GM12878 (cell line): ENCODE measurements around the gene KPNA1. TPM values are rescaled to one million over a fixed set of nuclear protein-coding genes. Genes with fewer than 3 reads are reported as not detected.

Source experiments
- ATAC-seq: fragments of 200-7000 bp; cut with Tn5 transposase; 3 replicates; pipeline ENCODE4 v1.9.1; 2020; ENCODE audit warnings: mild to moderate bottlenecking, moderate library complexity
- BruUV-seq: library from RNA; stranded (reverse); fragments of 400-500 nt; replicated peaks from 2 replicates; lab custom pipeline; 2021; lab: Mats Ljungman, UMichigan
- CTCF ChIA-PET: fragments of 300-600 bp; sonication (Branson Sonifier 250); formaldehyde crosslinking; extraction: SDS; loops from one replicate; lab custom pipeline; 2021; ENCODE audit warnings: inconsistent platforms; lab: Yijun Ruan, JAX
- POLR2A ChIA-PET: fragments of 350-600 bp; formaldehyde crosslinking; extraction: SDS; loops from one replicate; lab custom pipeline; 2021; ENCODE audit warnings: inconsistent platforms; lab: Charles Lee
- RAD21 ChIA-PET: fragments of 300-600 bp; sonication (Branson Sonifier 250); formaldehyde crosslinking; loops from one replicate; lab custom pipeline; 2023; ENCODE audit warnings: antibody characterized with exemption; ENCODE audit not compliant: unreplicated experiment; lab: Charles Lee
- SMC1A ChIA-PET: fragments of 300-600 bp; sonication (Branson Sonifier 250); formaldehyde crosslinking; loops from one replicate; lab custom pipeline; 2023; ENCODE audit not compliant: unreplicated experiment, uncharacterized antibody; lab: Charles Lee
- DNase-seq: peaks from one replicate; pipeline ENCODE4 v3.0.0-alpha.2; 2011; ENCODE audit warnings: low read depth, low spot score
- FAIRE-seq: peaks from 3 replicates; lab custom pipeline; 2011; peaks lifted over from hg19 to GRCh38; lab: Jason Lieb, UNC
- H2AFZ ChIP-seq: 2 replicates; pipeline ENCODE4 v1.6.0; 2011; ENCODE audit warnings: low read depth, low read length, control low read depth; ENCODE audit not compliant: control insufficient read depth
- H3K27ac ChIP-seq: 2 replicates; pipeline ENCODE4 v1.5.1; 2011; ENCODE audit warnings: control low read depth; ENCODE audit not compliant: control insufficient read depth, insufficient read depth
- H3K27me3 ChIP-seq, 2 experiments: replicated peaks in 1 of 2; 2 replicates each; pipeline versions ENCODE4 v1.6.0 to v1.6.1; 2011; ENCODE audit warnings: low read length in 1 of 2; ENCODE audit not compliant: control insufficient read depth in 2 of 2, insufficient read depth in 2 of 2
- H3K36me3 ChIP-seq, 2 experiments: 2 replicates each; pipeline ENCODE4 v1.5.1; 2011; ENCODE audit warnings: low read length in 1 of 2; ENCODE audit not compliant: control insufficient read depth in 2 of 2, insufficient read depth in 2 of 2
- H3K4me1 ChIP-seq: 2 replicates; pipeline ENCODE4 v1.6.1; 2011; ENCODE audit warnings: mild to moderate bottlenecking, low read length, moderate library complexity, mixed read lengths; ENCODE audit not compliant: control insufficient read depth, insufficient read depth
- H3K4me2 ChIP-seq: 2 replicates; pipeline ENCODE4 v1.6.0; 2011; ENCODE audit warnings: control low read depth; ENCODE audit not compliant: control insufficient read depth, insufficient read depth
- H3K4me3 ChIP-seq: fragments of 200-600 bp; sonication (generic); 2 replicates; pipeline ENCODE4 v1.5.1; 2016
- H3K79me2 ChIP-seq: 2 replicates; pipeline ENCODE4 v1.6.0; 2011; ENCODE audit warnings: low read length; ENCODE audit not compliant: control insufficient read depth, insufficient read depth
- H3K9ac ChIP-seq: 2 replicates; pipeline ENCODE4 v1.8.0; 2011; ENCODE audit warnings: low read length, control low read depth, mixed read lengths; ENCODE audit not compliant: control insufficient read depth, insufficient read depth
- H3K9me3 ChIP-seq: replicated peaks from 3 replicates; pipeline ENCODE4 v1.5.1; 2011; ENCODE audit warnings: mild to moderate bottlenecking, low read length; ENCODE audit not compliant: control insufficient read depth, insufficient read depth
- H4K20me1 ChIP-seq: 2 replicates; pipeline ENCODE4 v1.6.0; 2011; ENCODE audit not compliant: control insufficient read depth, insufficient read depth
- CBX5 ChIP-seq: sonication (generic); IDR thresholded peaks from 2 replicates; pipeline ENCODE4 v1.6.1; 2016; ENCODE audit warnings: low read depth, moderate library complexity, mild to moderate bottlenecking, inconsistent platforms
- DPF2 ChIP-seq: fragments of 450-650 bp; IDR thresholded peaks from 2 replicates; pipeline ENCODE4 v1.6.1; 2017; ENCODE audit warnings: mild to moderate bottlenecking
- EGR1 ChIP-seq, 2 experiments: IDR thresholded peaks; 1 replicate in 1 of 2; 2 replicates in 1 of 2; pipeline ENCODE4 v1.6.1; 2011 to 2012; ENCODE audit warnings: low read depth in 2 of 2, low read length in 2 of 2, borderline replicate concordance in 1 of 2, mild to moderate bottlenecking in 1 of 2, moderate library complexity in 1 of 2
- IKZF1 ChIP-seq: fragments of 450-650 bp; conservative IDR thresholded peaks from 2 replicates; pipeline ENCODE4 v1.6.1; 2017; ENCODE audit warnings: antibody characterized with exemption, mild to moderate bottlenecking
- IKZF2 ChIP-seq, 2 experiments: fragments of 450-650 bp; IDR thresholded peaks; 2 replicates each; pipeline ENCODE4 v1.6.1; 2017; ENCODE audit warnings: mild to moderate bottlenecking in 2 of 2, moderate library complexity in 2 of 2
- MEF2A ChIP-seq: IDR thresholded peaks from 2 replicates; pipeline ENCODE4 v1.6.1; 2011; ENCODE audit warnings: low read depth, mild to moderate bottlenecking, low read length, moderate library complexity; ENCODE audit not compliant: insufficient read depth
- MTA2 ChIP-seq: fragments of 450-650 bp; IDR thresholded peaks from 2 replicates; pipeline ENCODE4 v1.6.1; 2016; ENCODE audit warnings: low read depth, mild to moderate bottlenecking, moderate library complexity
- MYB ChIP-seq: fragments of 150-350 bp; IDR thresholded peaks from 2 replicates; pipeline ENCODE4 v1.6.1; 2014; ENCODE audit warnings: mild to moderate bottlenecking, low read depth, low read length, borderline replicate concordance
- NBN ChIP-seq: fragments of 450-650 bp; IDR thresholded peaks from 2 replicates; pipeline ENCODE4 v1.6.1; 2016
- NFYB ChIP-seq: IDR thresholded peaks from 2 replicates; pipeline ENCODE4 v1.6.1; 2011; ENCODE audit warnings: low read depth, mild to moderate bottlenecking, low read length, improper control_type of control experiment, moderate library complexity; ENCODE audit not compliant: insufficient read depth
- NKRF ChIP-seq: fragments of 450-650 bp; conservative IDR thresholded peaks from 2 replicates; pipeline ENCODE4 v1.6.1; 2017; ENCODE audit warnings: mild to moderate bottlenecking, moderate library complexity
- NR2F1 ChIP-seq: fragments of 450-650 bp; conservative IDR thresholded peaks from 2 replicates; pipeline ENCODE4 v1.6.1; 2017; ENCODE audit warnings: mild to moderate bottlenecking
- PAX5 ChIP-seq: IDR thresholded peaks from 2 replicates; pipeline ENCODE4 v1.6.1; 2011; ENCODE audit warnings: low read depth, low read length, borderline replicate concordance
- SIN3A ChIP-seq: IDR thresholded peaks from 2 replicates; pipeline ENCODE4 v1.6.1; 2012; ENCODE audit warnings: low read depth, low read length, improper control_type of control experiment
- SPI1 ChIP-seq: IDR thresholded peaks from 2 replicates; pipeline ENCODE4 v1.6.1; 2011; ENCODE audit warnings: low read depth, mild to moderate bottlenecking, low read length, moderate library complexity, borderline replicate concordance; ENCODE audit not compliant: insufficient read depth
- STAT1 ChIP-seq: fragments of 450-650 bp; conservative IDR thresholded peaks from 2 replicates; pipeline ENCODE4 v1.6.1; 2014; ENCODE audit warnings: antibody characterized with exemption, mild to moderate bottlenecking
- ZNF274 ChIP-seq: IDR thresholded peaks from one replicate; pipeline ENCODE4 v1.8.0; 2011; ENCODE audit not compliant: insufficient read length, insufficient read depth
- ZNF687 ChIP-seq: fragments of 450-650 bp; IDR thresholded peaks from 2 replicates; pipeline ENCODE4 v1.6.1; 2017; ENCODE audit warnings: mild to moderate bottlenecking, moderate library complexity
- WGBS: methylation state at CpG from one replicate; pipeline ENCODE4 v1.1.6; 2016; ENCODE audit warnings: low lambda C conversion rate; ENCODE audit not compliant: insufficient replicate concordance, insufficient coverage; ENCODE audit errors: missing lambda C conversion rate; 5-methylcytosine and 5-hydroxymethylcytosine counted together
- in situ Hi-C: fragments of 300-500 bp; cut with MboI; formaldehyde crosslinking; loops from 9 replicates; pipeline ENCODE4 v1.14.3; 2018; ENCODE audit warnings: mixed read lengths
- intact Hi-C: fragments of 100-400 bp; cut with micrococcal nuclease; formaldehyde crosslinking; loops from one replicate; pipeline ENCODE4 v1.14.2; 2022; ENCODE audit not compliant: unreplicated experiment
- polyA plus RNA-seq, 11 experiments: library from polyadenylated mRNA; depleted of rRNA in 4 of 11; unstranded in 6 of 11; stranded (reverse) in 5 of 11; fragments of >200 nt; fragmentation: Nextera tagmentation in 4 of 11; fragmentation: Illumina TruSeq in 1 of 11; extraction: Ambion mirVana in 4 of 11; extraction: Trizol in 1 of 11; gene quantifications; 1 replicate in 1 of 11; 2 replicates in 10 of 11; pipeline versions ENCODE4 v1.2.1 to v1.2.3, GENCODE V29; 2011 to 2016; ENCODE audit warnings: inconsistent platforms in 2 of 11, missing spikeins in 2 of 11, low read depth in 1 of 11
- total RNA-seq, 4 experiments: library from RNA; depleted of rRNA in 3 of 4; stranded (reverse); fragments of >200 nt in 3 of 4; fragmentation: Illumina TruSeq in 1 of 4; extraction: Trizol in 1 of 4; gene quantifications; 2 replicates each; pipeline versions ENCODE4 v1.2.1 to v1.2.3, GENCODE V29; 2013 to 2021

KPNA1 gene
- total and polyA plus RNA-seq, 10 of the 15 experiments (the other 5 are each of a cell fraction or from before 2014, with no cell fraction given) = 8.5 to 52.7 (median 41.0) TPM

DNA sequence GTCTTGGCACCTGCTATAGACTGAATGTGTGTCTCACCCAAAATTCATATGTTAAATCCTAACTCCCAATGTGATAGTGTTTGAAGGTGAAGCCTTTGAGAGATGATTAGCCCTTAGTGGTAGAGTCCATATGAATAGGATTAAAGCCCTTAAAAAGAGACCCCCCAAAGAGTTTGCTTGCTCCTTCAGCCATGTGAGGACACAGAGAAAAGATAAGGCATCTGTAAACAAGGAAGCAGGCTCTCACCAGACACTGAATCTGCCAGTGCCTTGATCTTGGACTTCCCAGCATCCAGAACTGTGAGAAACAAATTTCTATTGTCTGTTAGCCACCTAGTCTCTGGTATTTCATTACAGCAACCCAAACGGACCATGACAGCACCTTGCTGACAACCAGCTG lies 16.6 kb downstream of the KPNA1 start (continued):
- no peak for TF ChIP-seq NKRF
- TF ChIP-seq, all 136 proteins: peak for 0

- in situ Hi-C loops (no loop called here), intact Hi-C loops (loop anchor here (2.0 kb wide), 1 partner anchor 15 kb away; no protein-coding TSS in a partner anchor)
- peak; percentile 97 for ATAC-seq
- SMC1A ChIA-PET = interaction anchor here (0.6 to 1.5 kb wide), 8 partner anchors 10 to 38 kb away, joined by 3 to 19 read pairs (median 4); partner anchors contain the start of gene KPNA1
- CTCF ChIA-PET = interaction anchor here (1.2 to 1.9 kb wide), 4 partner anchors 14 to 182 kb away, joined by 3 to 7 read pairs (median 4); no protein-coding TSS in a partner anchor
- Histone ChIP-seq H3K27ac (peak overlapping the region; percentile 64; the same call in 1 of the 2 replicates), H3K9me3 (no peaks in the 10 kb centered on the region), H3K4me3 (no peak overlapping the region), H3K36me3 (peaks cover 0 to 10% of the 10 kb centered on the region in 2 experiments; a peak in 2 of 4 replicates), H3K79me2 (peaks cover 29% of the 10 kb centered on the region), H3K4me2 (no peak overlapping the region), H3K4me1 (peaks cover 14% of the 10 kb centered on the region), H3K27me3 (no peaks in the 10 kb centered on the region), H3K9ac (no peak overlapping the region), H4K20me1 (no peaks in the 10 kb centered on the region; the same call in 1 of the 2 replicates), H2AFZ (no peak overlapping the region)
- peak; percentile 72 for DNase-seq
- FAIRE-seq = no peak
- WGBS = 0% methylated on average over 1 of the region's 1 CpG
- RAD21 ChIA-PET = interaction anchor here (0.7 to 1.3 kb wide), 2 partner anchors 27 to 28 kb away, joined by 3 to 8 read pairs; no protein-coding TSS in a partner anchor
- POLR2A ChIA-PET = interaction anchor here (0.8 to 1.4 kb wide), 5 partner anchors 9 to 17 kb away, joined by 3 to 6 read pairs (median 3); partner anchors contain the start of gene KPNA1
- no TSS peak for BruUV-seq
- TF ChIP-seq SPI1 (no peak), ZNF687 (no peak), EGR1 (IDR thresholded peaks at IDR 0.05; ENCODE audit: borderline replicate concordance in 1 of 2, low read depth in 2 of 2, low read length in 2 of 2) (no peak), STAT1 (no peak), ZNF274 (no peak), DPF2 (peak; percentile 53; the same call in 1 of the 2 replicates), PAX5 (peak; percentile 60; the same call in 1 of the 2 replicates), IKZF1 (no peak; the same call in none of the 2 replicates), NBN (0 out of 2 replicates have a peak, but pooled peaks have one; percentile 36), MYB (no peak), NR2F1 (no peak), MTA2 (peak; percentile 95), IKZF2 (IDR thresholded peaks at IDR 0.05) (peak; percentile 63 to 72; a peak in 2 of 4 replicates), SIN3A (no peak), NFYB (no peak), MEF2A (no peak), CBX5 (no peak)
These were observed 17.3 kb downstream of the KPNA1 start for GRCh38 chr3:122497425-122497824.
